Tibial artery (tissue), 4 donors: ENCODE results near the gene NLK.

Experiments used
- DNase-seq, 2 donors: peaks; one replicate each; pipeline ENCODE4 v3.0.0-alpha.2; 2019
- H3K27ac ChIP-seq, 2 donors: fragments of 200-600 bp; sonication (generic) in 1 of 2; 1 replicate in 1 of 2; 2 replicates in 1 of 2; pipeline ENCODE4 v1.5.1; 2018 to 2019; ENCODE audit warnings: mild to moderate bottlenecking in 1 of 2
- H3K27me3 ChIP-seq, 2 donors: fragments of 200-600 bp; sonication (generic) in 1 of 2; one replicate each; pipeline versions ENCODE4 v1.5.1 to v1.6.0; 2016 to 2019
- H3K36me3 ChIP-seq, 3 donors: fragments of 200-600 bp; sonication (generic) in 2 of 3; one replicate each; pipeline ENCODE4 v1.5.1; 2016 to 2019; ENCODE audit warnings: mild to moderate bottlenecking in 2 of 3
- H3K4me1 ChIP-seq, 4 donors: fragments of 200-600 bp; sonication (generic) in 2 of 4; 1 replicate in 3 of 4; 2 replicates in 1 of 4; pipeline ENCODE4 v1.5.1; 2016 to 2019
- H3K4me3 ChIP-seq, 2 donors: fragments of 200-600 bp; sonication (generic) in 1 of 2; 1 replicate in 1 of 2; 2 replicates in 1 of 2; pipeline ENCODE4 v1.5.1; 2018 to 2019; ENCODE audit warnings: mild to moderate bottlenecking in 2 of 2
- H3K9me3 ChIP-seq, 3 donors: fragments of 200-600 bp; sonication (generic) in 1 of 3; one replicate each; pipeline ENCODE4 v1.5.1; 2016 to 2019
- intact Hi-C: fragments of 100-400 bp; cut with DNase I; formaldehyde crosslinking; loops from one replicate; pipeline ENCODE4 v1.15.0; 2023; ENCODE audit warnings: low total_unique reads
- TF ChIP-seq, protein P1 (sequence below), 2 experiments: fragments of 200-600 bp in 1 of 2; fragments of 450-650 bp in 1 of 2; IDR thresholded peaks; one replicate each; pipeline ENCODE4 v1.5.1; 2017 to 2019; ENCODE audit warnings: antibody characterized with exemption in 2 of 2, mild to moderate bottlenecking in 1 of 2, moderate library complexity in 1 of 2

Gene NLK

GRCh38 chr17:28100936-28101335 is 58.5 kb downstream of the NLK start:
- Histone ChIP-seq H3K27me3 (no peaks in the 10 kb centered on the region), H3K27ac (no peak overlapping the region), H3K36me3 (no peaks in the 10 kb centered on the region), H3K4me1 (no peaks in the 10 kb centered on the region), H3K4me3 (no peak overlapping the region), H3K9me3 (no peaks in the 10 kb centered on the region)
- TF ChIP-seq, protein P1, sequence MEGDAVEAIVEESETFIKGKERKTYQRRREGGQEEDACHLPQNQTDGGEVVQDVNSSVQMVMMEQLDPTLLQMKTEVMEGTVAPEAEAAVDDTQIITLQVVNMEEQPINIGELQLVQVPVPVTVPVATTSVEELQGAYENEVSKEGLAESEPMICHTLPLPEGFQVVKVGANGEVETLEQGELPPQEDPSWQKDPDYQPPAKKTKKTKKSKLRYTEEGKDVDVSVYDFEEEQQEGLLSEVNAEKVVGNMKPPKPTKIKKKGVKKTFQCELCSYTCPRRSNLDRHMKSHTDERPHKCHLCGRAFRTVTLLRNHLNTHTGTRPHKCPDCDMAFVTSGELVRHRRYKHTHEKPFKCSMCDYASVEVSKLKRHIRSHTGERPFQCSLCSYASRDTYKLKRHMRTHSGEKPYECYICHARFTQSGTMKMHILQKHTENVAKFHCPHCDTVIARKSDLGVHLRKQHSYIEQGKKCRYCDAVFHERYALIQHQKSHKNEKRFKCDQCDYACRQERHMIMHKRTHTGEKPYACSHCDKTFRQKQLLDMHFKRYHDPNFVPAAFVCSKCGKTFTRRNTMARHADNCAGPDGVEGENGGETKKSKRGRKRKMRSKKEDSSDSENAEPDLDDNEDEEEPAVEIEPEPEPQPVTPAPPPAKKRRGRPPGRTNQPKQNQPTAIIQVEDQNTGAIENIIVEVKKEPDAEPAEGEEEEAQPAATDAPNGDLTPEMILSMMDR (IDR thresholded peaks at IDR 0.05), result no peak
- no peak for DNase-seq
- intact Hi-C loops, result no loop called here

GRCh38 chr17:28101919-28102318 is 59.4 kb downstream of the NLK start:
- intact Hi-C loops, result no loop called here

DNA sequence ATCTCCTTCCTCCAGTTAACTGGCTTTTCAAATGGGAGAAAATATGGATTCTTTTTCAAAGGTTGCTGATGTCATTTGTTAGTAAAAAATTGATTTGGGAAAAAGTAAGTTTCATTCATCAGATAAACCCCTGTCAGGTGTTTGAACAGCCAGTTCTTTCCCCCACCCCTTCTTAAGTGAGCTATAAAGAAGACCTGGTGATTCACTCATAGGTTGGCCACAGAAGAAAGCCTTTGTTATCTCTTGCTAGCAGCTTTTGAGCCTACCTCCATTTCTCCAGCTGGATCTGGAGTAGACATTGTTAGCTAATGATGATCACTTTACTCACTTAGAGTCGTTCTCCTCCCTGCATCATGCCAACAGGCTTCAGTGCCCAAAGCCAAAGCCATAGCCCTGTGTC is 63.0 kb downstream of the NLK start:
- Histone ChIP-seq H3K9me3 (no peaks in the 10 kb centered on the region), H3K4me3 (no peak overlapping the region), H3K27me3 (no peaks in the 10 kb centered on the region), H3K4me1 (no peaks in the 10 kb centered on the region), H3K27ac (no peak overlapping the region), H3K36me3 (no peaks in the 10 kb centered on the region)
- TF ChIP-seq, protein P1 (IDR thresholded peaks at IDR 0.05), result no peak
- intact Hi-C loops, result no loop called here
- DNase-seq, result no peak

More at GRCh38 chr17:28101919-28102318, 59.4 kb downstream of the NLK start:
- H3K9me3 ChIP-seq, result no peaks in the 10 kb centered on the region
- H3K27ac ChIP-seq, result no peak overlapping the region
- no peaks in the 10 kb centered on the region for H3K27me3 ChIP-seq
- no peaks in the 10 kb centered on the region for H3K4me1 ChIP-seq
- TF ChIP-seq, protein P1 (IDR thresholded peaks at IDR 0.05), result no peak
- no peaks in the 10 kb centered on the region for H3K36me3 ChIP-seq
- no peak for DNase-seq
- H3K4me3 ChIP-seq, result no peak overlapping the region

- Histone ChIP-seq H3K36me3 (no peaks in the 10 kb centered on the region), H3K27ac (no peak overlapping the region), H3K4me1 (peaks cover 0 to 16% (median 2%) of the 10 kb centered on the region in 4 donors), H3K4me3 (no peak overlapping the region), H3K27me3 (no peaks in the 10 kb centered on the region), H3K9me3 (no peaks in the 10 kb centered on the region)
- TF ChIP-seq, protein P1 (IDR thresholded peaks at IDR 0.05), result no peak
- intact Hi-C loops, result no loop called here
- no peak for DNase-seq
These were observed 67.7 kb downstream of the NLK start for GRCh38 chr17:28110184-28110583.

- no peak overlapping the region for H3K4me3 ChIP-seq
- intact Hi-C loops, result no loop called here
- H3K9me3 ChIP-seq, result no peaks in the 10 kb centered on the region
- H3K4me1 ChIP-seq, result peaks cover 0 to 16% (median 2%) of the 10 kb centered on the region in 4 donors
- H3K27me3 ChIP-seq, result no peaks in the 10 kb centered on the region
- TF ChIP-seq, protein P1 (IDR thresholded peaks at IDR 0.05), result no peak
- no peak for DNase-seq
- no peak overlapping the region for H3K27ac ChIP-seq
- no peaks in the 10 kb centered on the region for H3K36me3 ChIP-seq
These were observed 69.7 kb downstream of the NLK start for GRCh38 chr17:28112181-28112580.

DNA sequence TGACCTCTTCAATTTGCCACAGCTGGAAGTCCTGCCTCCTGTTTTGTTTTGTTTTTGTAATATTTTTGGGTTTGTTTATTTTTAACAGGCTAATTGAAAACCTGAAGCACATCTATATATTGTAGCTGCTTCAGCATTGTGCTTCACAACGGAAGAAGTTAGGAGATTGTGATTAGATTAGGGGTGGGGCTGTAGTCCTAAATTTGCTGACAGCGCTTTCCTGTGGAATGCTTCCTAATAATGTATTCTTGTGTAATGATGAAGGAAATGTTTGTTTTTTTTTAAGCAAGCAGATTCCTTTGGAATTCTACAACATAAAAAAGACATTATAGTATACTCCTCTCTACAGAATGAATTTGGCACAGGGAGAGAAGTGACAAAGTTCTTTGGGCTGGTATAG is 70.1 kb downstream of the NLK start:
- no peaks in the 10 kb centered on the region for H3K27me3 ChIP-seq
- TF ChIP-seq, protein P1 (IDR thresholded peaks at IDR 0.05), result no peak
- no peak for DNase-seq
- no peak overlapping the region for H3K4me3 ChIP-seq
- H3K9me3 ChIP-seq, result no peaks in the 10 kb centered on the region
- no peaks in the 10 kb centered on the region for H3K36me3 ChIP-seq
- peaks cover 0 to 16% (median 2%) of the 10 kb centered on the region in 4 donors for H3K4me1 ChIP-seq
- intact Hi-C loops, result no loop called here
- H3K27ac ChIP-seq, result no peak overlapping the region
